SKM-1 treated with dmso at 0.1 percent for 144 hours (cell line): ENCODE data around the gene CUX1.
A peak's percentile ranks its signal among the peaks of the same experiment; 100 is the strongest.
"Not testable (repeated sequence)": the region's sequence is repeated elsewhere in the genome, so short reads cannot be mapped to it uniquely, and the experiment has no call there.

Experiments used
- DNase-seq: peaks from one replicate; lab custom pipeline; 2025; ENCODE audit not compliant: unreplicated experiment; lab: John Stamatoyannopoulos, UW

The CUX1 gene

DNA sequence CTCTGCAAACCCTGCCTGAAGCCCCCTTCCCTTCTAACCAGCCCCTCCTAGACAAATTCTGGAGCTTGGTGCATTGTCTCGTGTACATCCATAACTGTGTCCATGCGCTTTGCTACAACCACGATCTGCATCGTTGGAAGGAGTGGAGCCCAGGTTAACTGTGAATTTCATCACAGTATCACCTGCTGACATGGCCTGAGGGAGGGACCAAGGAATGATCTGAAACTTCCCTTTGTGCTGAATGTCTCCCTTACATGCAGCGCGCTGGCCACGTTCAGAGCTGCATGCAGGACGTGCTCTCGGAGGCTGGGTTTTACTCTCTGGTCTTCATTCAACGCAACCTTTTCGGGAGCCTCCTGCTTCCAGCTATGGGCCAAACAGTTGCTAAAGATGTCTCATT lies 222.3 kb downstream of the CUX1 start:
- no peak for DNase-seq

DNA sequence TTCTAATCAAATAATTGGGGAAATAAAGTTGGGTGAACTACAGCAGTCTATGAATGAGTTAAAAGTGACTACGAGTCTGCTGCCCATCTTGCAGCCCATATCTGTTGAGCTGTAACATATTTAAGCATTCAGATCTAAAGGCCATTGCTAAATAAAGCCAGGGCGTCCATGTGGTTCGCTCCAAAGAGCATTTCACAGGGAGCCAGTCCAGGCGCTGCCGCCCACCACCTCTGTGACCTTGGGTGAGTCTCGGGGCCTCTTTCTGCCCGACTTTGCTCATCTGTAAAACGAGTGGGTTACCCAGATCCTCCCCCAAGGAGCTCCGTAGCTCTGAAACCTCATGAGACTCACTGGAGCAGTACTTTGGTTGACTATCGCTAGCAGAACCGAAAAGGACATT lies 223.1 kb downstream of the CUX1 start:
- no peak for DNase-seq

DNA sequence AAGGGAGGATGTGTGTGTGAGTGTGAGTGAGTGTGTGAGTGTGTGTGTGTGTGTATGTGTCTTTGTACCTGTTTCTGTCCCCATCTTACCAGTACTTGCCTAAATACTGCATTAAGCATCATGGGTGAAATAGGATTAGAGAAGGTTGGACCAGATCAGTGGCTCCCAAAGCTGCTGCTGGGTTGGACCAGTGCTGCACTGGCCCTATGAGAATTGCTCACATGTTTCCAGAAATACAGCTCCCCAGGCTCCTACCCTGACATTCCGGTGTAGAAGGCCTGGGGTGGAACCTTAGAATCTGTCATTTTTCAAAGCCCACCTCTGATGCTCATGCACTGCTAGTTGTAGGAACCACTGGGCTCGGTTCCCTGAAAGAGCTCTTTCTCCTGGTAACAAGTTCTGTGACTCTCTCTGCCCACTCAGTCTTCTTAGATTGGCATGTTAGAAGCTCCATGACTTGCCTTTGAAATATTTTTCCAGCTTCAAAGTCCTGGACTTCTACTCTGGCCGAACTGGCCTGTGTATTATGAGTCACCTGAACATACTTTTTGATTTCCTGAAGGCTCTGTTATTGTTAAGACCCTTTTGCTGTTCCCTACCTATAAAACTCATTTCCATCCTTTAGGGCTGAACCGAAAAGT lies 224.7 kb downstream of the CUX1 start:
- no peak for DNase-seq

DNA sequence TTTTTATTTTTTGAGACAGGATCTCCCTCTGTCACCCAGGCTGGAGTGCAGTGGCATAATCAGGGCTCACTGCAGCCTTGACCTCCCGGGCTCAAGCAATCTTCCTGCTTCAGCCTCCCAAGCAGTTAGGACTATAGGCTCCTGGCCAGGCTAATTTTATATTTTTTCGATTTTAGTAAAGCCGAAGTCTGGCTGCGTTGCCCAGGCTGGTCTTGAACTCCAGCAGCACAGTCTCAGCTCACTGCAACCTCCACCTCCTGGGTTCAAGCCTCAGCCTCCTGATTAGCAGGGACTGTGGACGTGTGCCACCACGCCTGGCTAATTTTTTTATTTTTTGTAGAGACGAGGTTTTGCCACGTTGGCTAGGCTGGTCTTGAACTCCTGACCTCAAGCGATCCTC lies 225.4 kb downstream of the CUX1 start:
- not testable (repeated sequence) for DNase-seq

DNA sequence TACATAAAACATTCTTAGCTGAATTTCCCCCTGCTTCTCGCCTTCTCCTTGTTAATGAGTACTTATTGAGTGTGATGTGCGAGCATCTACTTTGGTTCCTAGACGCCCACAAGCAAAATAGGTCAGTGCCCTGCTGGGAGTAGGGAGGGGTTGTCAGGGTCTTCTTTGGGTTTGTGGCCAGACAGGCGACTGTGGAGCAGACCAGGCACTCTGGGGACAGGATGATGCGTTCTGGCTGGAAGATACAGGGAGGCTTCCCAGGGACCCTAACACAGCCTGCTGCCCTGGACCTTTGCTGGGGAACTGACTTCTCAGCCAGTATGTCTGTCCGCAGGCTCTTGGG lies 227.2 kb downstream of the CUX1 start:
- DNase-seq: no peak

DNA sequence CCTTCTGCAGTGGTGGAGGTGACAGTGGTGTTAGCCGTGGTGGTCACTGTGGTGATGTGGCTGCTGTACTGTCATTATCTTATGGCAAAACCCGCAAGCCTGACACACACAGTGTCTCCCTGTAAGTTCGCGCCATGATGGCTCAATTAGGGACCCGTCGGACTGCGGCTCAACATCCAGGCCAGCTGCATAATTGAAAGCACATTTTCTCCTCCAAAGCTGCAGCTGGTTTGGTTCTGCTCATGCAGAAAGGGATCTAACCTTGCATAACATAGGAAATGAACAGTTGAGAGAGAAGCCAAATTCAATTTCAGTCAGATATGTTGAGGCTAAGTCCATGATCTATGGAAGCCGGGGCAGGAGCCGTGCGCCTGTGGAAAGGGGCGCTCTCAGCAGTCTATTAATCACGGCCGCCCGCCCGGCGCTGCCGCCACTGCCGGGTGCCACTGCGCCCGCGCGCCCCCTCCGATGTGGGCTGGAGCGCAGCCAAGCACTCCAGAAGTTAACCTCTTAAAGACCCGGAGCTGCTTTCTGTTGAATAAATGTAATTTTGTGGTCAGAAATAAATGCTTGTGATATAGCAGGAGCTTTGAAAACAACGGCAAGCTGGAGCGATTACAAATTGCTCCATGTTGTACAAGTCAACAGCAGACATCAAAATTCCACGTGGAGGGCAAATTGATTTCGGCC lies 227.7 kb downstream of the CUX1 start:
- no peak for DNase-seq

DNA sequence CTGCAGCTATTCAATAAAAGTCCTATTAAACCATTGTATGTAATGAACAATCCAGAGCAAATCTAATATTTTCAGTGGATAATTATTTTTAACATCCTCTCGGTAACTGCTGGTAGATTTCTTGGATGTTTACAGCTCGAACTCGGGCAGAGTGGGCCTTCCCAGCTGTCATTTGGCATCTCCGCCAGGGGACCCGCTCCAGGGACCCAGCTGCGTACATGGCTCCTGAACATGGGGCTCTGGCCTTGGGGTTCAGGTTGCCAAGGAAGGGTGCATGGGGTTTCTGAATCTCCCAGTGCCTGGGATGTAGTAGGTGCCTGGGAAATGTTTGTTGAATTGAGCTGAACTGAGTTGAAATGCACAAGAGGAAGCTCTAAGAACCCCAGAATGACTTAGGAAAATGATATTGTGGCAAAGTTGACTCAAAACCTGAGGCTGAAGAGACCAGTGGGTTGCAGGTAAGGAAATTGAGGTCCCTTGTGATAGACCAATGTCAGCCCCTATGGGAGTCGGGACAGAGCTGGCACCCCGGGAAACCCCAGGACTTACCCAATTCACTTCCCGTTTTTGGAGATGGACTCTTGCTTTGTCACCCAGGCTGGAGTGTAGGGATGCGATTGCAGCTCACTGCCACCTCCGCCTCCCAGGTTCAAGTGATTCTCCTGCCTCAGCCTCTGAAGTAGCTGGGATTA lies 228.4 kb downstream of the CUX1 start:
- peak; percentile 4 for DNase-seq

DNA sequence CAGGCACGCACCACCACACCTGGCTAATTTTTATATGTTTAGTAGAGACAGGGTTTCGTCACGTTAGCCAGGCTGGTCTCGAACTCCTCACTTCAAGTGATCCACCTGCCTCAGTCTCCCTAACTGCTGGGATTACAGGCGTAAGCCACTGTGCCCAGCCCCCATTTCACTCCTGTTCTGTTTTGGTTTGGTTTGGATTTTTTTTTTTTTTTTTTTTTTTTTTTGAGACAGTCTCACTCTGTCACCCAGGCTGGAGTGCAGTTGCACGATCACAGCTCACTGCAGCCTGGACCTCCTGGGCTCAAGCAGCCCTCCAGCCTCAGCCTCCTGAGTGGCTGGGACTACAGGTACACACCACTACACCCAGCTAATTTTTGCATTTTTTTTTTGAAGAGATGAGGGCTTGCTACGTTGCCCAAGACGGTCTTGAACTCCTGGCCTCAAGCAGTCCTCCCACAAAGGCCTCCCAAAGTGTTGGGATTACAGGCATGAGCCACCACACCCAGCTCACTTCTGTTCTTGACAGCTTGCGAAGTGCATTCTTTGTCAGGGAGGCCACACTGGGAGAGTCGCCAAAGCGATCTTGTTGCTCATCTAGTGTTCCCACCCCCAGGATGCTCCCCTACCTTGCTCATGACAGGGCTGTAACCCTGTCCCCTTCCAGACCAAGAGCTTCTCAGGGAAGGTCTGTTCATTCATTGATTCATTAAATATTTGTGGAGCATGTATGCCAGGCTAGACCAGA lies 229.1 kb downstream of the CUX1 start:
- no peak for DNase-seq

DNA sequence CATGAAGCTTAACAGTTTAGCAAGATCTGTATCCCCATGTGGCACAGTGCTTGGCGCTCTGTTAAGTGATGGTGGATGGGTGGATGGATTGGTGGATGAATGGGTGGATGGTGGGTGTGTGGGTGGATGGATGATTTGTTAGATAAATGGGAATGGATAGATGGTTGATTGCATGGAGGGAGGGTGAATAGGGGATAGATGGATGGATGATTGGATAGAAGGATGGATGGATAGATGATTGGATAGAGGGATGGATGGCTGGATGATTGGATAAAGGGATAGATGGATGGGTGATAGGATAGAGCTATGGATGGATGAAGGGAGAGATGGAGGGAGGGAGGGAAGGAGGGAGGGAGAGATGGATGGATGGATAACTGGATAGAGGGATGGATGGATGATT lies 229.7 kb downstream of the CUX1 start:
- DNase-seq: no peak

DNA sequence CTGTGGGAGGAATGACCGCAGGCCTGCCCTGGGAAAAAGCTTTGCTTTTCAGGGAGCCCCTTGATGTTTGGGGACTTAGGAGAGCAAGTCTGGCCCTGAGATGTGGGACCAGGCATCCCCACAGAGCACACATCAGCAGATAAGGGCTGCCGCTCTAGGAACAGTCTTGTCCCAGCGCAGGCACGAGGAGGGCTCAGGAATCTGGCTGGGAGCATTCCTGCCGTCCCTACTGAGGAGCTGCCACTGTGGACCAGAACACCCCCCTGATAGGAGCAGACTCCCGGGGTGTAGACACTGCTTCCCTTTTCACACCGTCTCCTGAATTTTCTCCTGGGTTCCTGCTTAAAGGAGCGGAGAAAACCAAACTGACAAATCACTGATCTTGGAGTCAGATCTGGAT lies 232.3 kb downstream of the CUX1 start:
- no peak for DNase-seq

DNA sequence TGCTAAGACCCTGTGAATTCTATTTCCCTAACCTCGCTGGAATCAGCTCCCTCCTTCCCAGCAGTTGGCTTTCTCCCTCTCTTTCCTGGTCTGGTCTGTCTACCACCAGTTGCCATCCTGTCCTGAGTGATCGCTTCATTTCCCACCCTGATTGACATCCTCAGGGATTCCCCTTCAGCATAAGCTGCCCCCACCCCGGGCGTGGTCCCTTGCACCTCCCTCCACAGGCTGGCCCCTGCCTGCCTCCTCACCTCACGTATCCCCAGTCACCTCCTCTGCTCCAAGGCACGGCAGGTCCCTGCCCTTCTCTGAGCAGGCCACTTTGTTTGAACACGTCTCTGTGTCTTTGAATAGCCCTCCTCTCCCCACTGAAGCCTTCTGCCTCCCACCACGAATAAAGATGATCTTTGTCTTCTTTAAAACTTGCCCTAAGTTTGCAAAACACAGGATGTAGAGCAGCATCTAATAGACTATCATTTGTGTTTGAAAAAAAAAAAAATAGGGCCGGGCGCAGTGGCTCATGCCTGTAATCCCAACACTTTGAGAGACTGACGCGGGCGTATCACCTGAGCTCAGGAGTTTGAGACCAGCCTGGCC lies 233.5 kb downstream of the CUX1 start:
- DNase-seq: no peak

DNA sequence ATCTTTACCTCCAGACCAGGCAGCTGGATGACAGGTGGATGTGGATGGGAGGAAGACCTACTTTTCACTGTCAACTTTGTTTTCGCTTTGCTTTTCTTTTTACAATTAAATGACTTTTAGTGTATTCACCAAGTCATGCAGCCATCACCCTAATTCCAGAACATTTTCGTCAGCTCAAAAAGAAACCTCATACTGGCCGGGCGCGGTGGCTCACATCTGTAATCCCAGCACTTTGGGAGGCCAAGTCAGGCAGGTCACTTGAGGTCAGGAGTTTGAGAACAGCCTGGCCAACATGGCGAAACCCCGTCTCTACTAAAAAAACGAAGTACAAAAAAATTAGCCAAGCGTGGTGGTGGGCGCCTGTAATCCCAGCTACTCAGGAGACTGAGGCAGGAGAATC lies 234.3 kb downstream of the CUX1 start:
- DNase-seq: not testable (repeated sequence)

DNA sequence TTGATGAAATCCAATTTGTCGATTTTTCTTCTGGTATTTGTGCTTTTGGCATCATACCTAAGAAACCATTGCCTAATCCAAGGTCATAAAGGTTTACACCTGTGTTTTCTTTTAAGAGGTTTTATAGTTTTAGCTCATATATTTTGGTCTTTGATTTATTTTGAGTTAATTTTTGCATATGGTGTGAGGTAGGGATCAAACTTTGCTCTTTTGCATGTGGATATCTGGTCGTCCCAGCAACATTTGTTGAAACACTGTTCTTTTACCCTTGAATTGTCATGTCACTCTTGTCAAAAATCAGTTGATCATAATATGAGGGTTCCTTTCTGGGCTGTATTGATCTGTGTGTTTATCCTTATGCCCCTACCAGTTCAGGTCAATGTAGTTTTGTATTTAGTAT lies 236.7 kb downstream of the CUX1 start:
- no peak for DNase-seq

DNA sequence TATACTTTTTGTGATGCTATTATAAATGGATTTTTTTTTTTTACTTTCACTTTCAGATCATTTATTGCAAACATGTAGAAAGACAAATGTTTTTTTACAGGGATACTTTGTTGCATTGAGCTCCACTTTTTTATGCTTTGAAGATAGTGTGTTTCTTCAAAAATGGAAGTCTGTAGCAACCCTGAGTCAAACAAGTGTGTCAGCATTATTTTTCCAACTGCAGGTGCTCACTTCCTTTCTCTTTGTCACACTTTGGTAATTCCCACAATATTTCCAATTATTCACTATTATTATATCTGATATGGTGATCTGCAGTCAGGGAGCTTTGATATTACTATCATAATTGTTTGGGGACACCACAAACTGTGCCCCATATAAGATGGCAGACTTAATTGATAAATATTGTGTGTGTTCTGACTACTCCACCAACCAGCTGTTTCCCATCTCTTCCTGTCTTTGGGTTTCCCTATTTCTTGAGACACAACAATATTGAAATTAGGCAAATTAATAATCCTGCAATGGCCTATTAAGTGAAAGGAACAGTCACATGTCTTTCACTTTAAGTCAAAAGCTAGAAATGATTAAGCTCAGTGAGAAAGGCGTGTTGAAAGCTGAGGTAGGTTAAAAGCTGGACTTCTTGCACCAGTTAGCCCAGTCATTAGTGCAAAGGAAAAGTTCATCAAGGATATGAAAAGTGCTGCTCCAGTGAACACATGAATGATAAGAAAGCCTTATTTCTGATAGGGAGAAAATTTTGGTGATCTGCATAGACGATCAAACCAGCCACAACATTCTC lies 238.0 kb downstream of the CUX1 start:
- no peak for DNase-seq

DNA sequence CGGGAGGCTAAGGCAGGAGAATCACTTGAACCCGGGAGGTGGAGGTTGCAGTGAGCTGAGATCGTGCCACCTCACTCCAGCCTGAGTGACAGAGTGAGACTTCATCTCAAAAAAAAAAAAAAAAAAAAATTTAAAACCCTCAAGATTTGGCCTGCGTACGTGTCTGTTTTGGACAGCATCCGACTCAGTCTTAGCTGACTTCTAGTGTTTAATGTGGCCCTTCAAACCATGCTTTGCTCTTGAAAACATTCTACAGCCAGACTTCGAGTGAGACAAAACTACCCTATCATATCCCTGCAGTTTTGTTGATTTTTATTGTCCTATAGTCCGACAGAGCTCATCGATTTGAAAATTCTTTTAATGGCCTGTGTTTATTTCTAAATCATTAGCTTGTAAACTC lies 242.1 kb downstream of the CUX1 start:
- no peak for DNase-seq

DNA sequence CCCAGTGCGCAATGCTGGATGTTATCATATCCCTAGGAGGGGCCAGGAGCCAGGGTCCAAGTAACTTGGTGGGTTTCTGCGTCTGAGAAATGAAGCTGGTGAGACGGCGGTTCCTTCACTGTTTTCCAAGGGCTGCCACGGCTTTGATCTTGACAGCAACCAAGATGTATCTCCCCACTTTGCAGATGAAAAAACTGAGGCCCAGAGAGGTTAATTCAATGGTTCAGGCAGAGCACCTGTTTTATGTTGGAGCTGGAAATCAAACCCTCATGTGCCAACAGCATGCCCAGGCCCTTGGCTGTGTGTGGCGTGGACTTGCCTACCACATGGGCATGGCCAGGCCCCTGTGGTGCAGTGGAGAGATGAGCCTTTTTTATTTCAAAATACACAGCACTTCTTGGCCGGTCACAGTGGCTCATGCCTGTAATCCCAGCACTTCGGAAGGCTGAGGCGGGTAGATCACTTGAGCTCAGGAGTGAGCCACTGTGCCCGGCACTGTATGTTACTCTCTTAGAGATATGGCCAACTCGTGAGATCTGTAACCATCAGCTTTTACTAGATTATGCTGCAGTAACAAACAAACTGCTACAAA lies 244.0 kb downstream of the CUX1 start:
- no peak for DNase-seq

DNA sequence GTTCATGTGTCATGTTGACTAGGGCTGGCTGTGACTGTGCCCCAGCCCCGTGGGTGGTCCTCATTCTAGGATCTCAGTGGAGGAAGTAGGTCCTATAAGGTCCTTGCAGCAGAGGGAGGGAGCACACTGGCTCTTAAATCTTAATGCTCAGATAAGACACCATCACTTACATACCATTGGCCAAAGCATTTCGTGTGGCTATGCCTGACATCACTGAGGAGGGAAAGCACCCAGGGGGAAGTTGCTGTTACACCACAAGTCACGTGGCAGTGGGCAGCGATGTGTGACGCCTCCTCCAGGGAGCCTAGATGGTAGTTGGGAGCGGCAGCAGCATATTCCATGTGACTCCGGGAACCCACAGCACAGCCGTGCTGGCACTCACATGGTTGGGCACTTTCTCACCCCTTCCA lies 244.6 kb downstream of the CUX1 start:
- DNase-seq: no peak

DNA sequence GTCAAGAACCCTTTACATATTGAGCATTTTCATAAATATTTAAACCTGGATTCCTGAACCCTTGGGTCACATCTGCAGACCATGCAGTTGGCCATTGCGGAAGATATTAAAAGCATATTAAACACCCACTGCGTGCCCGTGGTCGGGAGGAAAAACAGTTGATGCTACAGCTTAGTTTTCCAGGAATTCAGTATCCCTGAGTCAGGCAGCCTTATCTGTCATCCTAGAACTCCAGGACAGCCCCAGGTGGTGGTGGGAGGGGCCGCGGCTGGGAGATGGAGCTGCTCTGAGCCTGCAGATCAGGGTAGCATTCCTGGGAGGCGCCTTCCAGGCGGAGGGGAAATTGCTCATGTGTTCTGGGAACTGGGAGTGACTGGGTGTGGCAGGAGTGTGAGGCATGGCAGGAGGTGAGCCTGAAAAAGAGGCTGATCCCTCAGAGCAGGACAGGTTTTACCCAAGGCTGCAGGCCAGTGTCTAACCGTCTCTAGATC lies 246.3 kb downstream of the CUX1 start:
- no peak for DNase-seq

DNA sequence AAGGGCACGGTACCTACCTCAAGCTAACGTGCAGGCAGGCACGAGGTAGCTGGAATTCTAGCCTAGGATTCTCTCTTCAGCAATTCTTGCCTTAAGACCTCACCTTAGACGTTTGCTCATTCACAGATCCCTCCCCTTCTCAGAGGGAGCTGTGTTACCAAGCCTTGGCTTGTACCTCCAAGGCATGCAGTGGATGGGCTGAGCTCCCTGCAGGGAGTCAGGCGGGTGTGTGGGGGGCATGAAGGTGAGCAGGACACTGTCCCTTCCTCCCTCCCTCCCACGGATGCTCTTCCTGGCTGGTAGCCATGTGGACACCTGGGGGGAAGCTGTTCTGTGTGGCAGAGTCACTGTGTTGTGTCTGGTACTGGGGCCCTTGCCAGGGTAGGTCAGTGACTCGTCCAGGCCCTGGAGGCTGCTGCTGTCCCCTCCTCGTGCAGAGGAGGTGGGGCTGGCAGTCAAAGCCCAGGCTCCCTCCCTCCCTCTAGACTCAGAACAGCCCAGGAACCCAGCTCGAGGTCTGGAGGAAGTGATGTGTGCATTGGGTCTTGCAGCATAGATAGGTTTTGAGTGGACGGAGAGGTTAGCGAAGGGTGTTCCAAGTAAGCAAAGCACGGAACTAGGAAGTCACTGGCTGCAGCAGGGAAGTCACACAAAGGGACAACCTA lies 247.1 kb downstream of the CUX1 start:
- DNase-seq: peak; percentile 37

DNA sequence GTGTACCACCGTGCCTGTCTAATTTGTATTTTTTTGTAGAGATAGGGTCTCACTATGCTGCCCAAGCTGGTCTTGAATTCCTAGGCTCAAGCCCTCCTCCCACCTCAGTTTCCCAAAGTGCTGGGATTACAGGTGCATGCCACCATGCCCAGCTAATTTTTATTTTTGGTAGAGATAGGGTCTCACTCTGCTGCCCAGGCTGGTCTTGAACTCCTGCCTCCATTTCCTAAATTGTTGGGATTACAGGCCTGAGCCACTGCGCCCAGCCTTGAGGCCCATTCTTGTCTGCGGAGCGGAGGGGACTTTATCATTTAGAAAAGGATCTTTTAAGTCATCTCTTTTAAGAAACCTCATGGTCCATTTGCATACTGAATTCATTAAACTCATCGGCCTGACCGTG lies 247.8 kb downstream of the CUX1 start:
- DNase-seq: no peak
